HepG2 (cell line): ENCODE measurements around the gene SLC35A1. TPM values are rescaled to one million over a fixed set of nuclear protein-coding genes. Genes with fewer than 3 reads are reported as not detected.

Source experiments
- AKAP8 ChIP-seq: sonication (generic); formaldehyde crosslinking; IDR thresholded peaks from 2 replicates; pipeline ENCODE4 v1.5.1; 2020; ENCODE audit warnings: mild to moderate bottlenecking, missing genetic modification reagents
- ARHGAP35 ChIP-seq: sonication (generic); formaldehyde crosslinking; IDR thresholded peaks from 2 replicates; pipeline ENCODE4 v1.9.0; 2022; ENCODE audit warnings: mild to moderate bottlenecking, inconsistent platforms, moderate library complexity, missing genetic modification reagents, borderline replicate concordance
- CBX5 ChIP-seq: sonication (generic); formaldehyde crosslinking; IDR thresholded peaks from 2 replicates; pipeline ENCODE4 v1.4.0; 2020; ENCODE audit warnings: missing genetic modification reagents, borderline replicate concordance
- CEBPB ChIP-seq: IDR thresholded peaks from 2 replicates; pipeline ENCODE4 v1.6.1; 2011; ENCODE audit warnings: low read depth, low read length, improper control_type of control experiment, borderline replicate concordance
- CREB3 ChIP-seq: sonication (generic); formaldehyde crosslinking; IDR thresholded peaks from 2 replicates; pipeline ENCODE4 v1.5.0; 2020; ENCODE audit warnings: missing genetic modification reagents
- EP300 ChIP-seq, 3 experiments: sonication (generic) in 1 of 3; formaldehyde crosslinking in 1 of 3; IDR thresholded peaks; 2 replicates each; pipeline versions ENCODE4 v1.5.1 to v1.6.1; 2011 to 2020; ENCODE audit warnings: low read depth in 2 of 3, low read length in 2 of 3, borderline replicate concordance in 1 of 3, improper control_type of control experiment in 1 of 3, mild to moderate bottlenecking in 1 of 3, missing genetic modification reagents in 1 of 3, moderate library complexity in 1 of 3
- HDAC6 ChIP-seq: fragments of 200-600 bp; sonication (generic); IDR thresholded peaks from 2 replicates; pipeline ENCODE4 v1.7.0; 2017; ENCODE audit warnings: mild to moderate bottlenecking, antibody characterized with exemption, low read length, low read depth
- MZF1 ChIP-seq: sonication (generic); formaldehyde crosslinking; IDR thresholded peaks from 2 replicates; pipeline ENCODE4 v1.8.1; 2023; ENCODE audit warnings: mild to moderate bottlenecking, missing genetic modification reagents, borderline replicate concordance
- ZBTB49 ChIP-seq: sonication (generic); formaldehyde crosslinking; IDR thresholded peaks from 2 replicates; pipeline ENCODE4 v1.4.0; 2020; ENCODE audit warnings: missing genetic modification reagents, borderline replicate concordance
- ZNF280D ChIP-seq: sonication (generic); formaldehyde crosslinking; IDR thresholded peaks from 2 replicates; pipeline ENCODE4 v1.5.1; 2020; ENCODE audit warnings: mild to moderate bottlenecking, missing genetic modification reagents
- ZNF367 ChIP-seq: sonication (generic); formaldehyde crosslinking; IDR thresholded peaks from 2 replicates; pipeline ENCODE4 v1.4.0; 2020; ENCODE audit warnings: missing genetic modification reagents, borderline replicate concordance
- ZNF678 ChIP-seq: sonication (generic); formaldehyde crosslinking; IDR thresholded peaks from 2 replicates; pipeline ENCODE4 v1.4.0; 2020; ENCODE audit warnings: mild to moderate bottlenecking, missing genetic modification reagents
- ZNF737 ChIP-seq: sonication (generic); formaldehyde crosslinking; IDR thresholded peaks from 2 replicates; pipeline ENCODE4 v1.5.0; 2020; ENCODE audit warnings: missing genetic modification reagents, mild to moderate bottlenecking, borderline replicate concordance
- ZNF768 ChIP-seq: sonication (generic); formaldehyde crosslinking; IDR thresholded peaks from 2 replicates; pipeline ENCODE4 v1.4.0; 2020; ENCODE audit warnings: missing genetic modification reagents
- polyA plus RNA-seq, 8 experiments: library from polyadenylated mRNA; depleted of rRNA in 3 of 8; stranded (reverse) in 7 of 8; unstranded in 1 of 8; fragments of >200 nt; fragmentation: Illumina TruSeq in 4 of 8; extraction: Trizol in 4 of 8; gene quantifications; 2 replicates each; pipeline versions ENCODE4 v1.2.1 to v1.2.3, GENCODE V29; 2011 to 2016; ENCODE audit warnings: low read depth in 4 of 8, missing spikeins in 1 of 8, mixed read lengths in 1 of 8; ENCODE audit not compliant: insufficient read depth in 1 of 8
- total RNA-seq, 5 experiments: library from RNA; depleted of rRNA; stranded (reverse); fragments of >200 nt; fragmentation: Illumina TruSeq; extraction: Trizol; gene quantifications; 2 replicates each; pipeline ENCODE4 v1.2.3, GENCODE V29; 2016; ENCODE audit warnings: low read depth in 1 of 5

Gene SLC35A1
- total and polyA plus RNA-seq, 2 of the 13 experiments (the other 11 are each of a cell fraction or from before 2014, with no cell fraction given): 24.8 to 25.1 TPM

DNA sequence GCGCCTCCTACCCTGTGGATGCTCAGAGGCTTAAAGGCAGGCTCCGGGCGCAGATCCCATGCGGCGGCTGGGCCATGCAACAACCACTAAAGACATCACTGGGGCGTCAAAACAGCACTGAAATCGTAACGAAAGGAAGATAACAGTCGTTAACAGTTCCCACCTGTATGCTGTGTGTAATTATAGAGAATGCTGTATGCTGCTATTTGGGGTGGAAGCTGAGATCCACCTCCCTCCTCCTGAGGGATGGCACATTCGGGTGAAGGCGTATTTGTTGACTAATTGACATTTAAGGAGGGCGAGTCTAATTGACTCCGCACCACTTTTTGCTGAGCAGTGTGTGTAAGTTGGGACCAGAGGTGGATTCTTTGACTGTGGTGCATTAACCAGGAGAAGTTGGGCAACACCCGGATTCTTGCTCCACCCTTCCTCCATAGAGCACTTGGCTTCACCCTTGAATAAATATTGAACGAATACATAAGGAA, 687 bp downstream of the SLC35A1 start (continued):
- TF ChIP-seq EP300 (IDR thresholded peaks at IDR 0.05; ENCODE audit: low read depth in 2 of 2, low read length in 2 of 2) (no peak), EP300 (CRISPR knock-in tag; IDR thresholded peaks at IDR 0.05; ENCODE audit: borderline replicate concordance) (no peak), CREB3 (no peak), ZBTB49 (CRISPR knock-in tag) (no peak), ARHGAP35 (no peak), CEBPB (peak; percentile 72), ZNF768 (CRISPR knock-in tag) (no peak), CBX5 (CRISPR knock-in tag) (no peak), HDAC6 (no peak), ZNF678 (CRISPR knock-in tag) (no peak), ZNF280D (no peak), ZNF367 (no peak), MZF1 (CRISPR knock-in tag) (0 out of 2 replicates have a peak, but pooled peaks have one; percentile 8), ZNF737 (CRISPR knock-in tag) (0 out of 2 replicates have a peak, but pooled peaks have one; percentile 0), AKAP8 (CRISPR knock-in tag) (no peak)
